Measurements from ENCODE around the gene DLG2. TPM values are rescaled to one million over a fixed set of nuclear protein-coding genes. Genes with fewer than 3 reads are reported as not detected.

The DLG2 gene
- total and polyA plus RNA-seq, 4 donors, result 0.30 to 5.5 (median 0.68) TPM

DNA sequence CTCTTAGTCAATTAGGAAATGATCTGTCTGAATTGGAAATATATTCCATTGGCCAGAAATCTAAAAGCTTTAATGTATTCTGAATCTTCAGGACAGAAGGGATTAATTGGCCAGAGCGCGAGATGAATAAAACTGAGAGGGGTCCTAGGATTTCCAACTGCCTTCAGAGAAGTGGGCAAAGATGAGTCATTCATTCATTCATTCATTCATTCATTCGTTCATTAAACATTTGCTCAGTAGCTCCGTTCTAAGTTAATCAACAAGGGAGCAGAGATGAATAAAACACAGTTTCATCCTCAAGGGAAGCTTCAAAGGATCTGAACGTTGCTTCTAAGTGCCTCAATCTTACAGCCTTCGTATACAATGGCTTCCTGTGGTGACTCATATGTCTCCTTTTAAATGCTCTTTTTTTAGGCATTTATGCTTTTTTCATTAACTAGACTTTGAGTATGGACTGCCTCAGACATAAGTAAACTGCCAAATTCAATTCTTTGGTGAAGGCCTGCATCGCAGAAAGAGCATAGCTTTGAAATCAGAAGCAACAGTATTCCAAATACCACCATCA is 1803.6 kb downstream of the DLG2 start:
- TF ChIP-seq FOXA1 (IDR thresholded peaks at IDR 0.05) (no peak), NR2F2 (IDR thresholded peaks at IDR 0.05) (no peak), JUND (IDR thresholded peaks at IDR 0.05) (no peak), HNF4A (conservative IDR thresholded peaks at IDR 0.05) (no peak), TAF1 (conservative IDR thresholded peaks at IDR 0.05) (no peak), RXRA (IDR thresholded peaks at IDR 0.05) (no peak), ZBTB33 (IDR thresholded peaks at IDR 0.05) (no peak), SP1 (IDR thresholded peaks at IDR 0.05) (no peak)
- no peak overlapping the region for H3K9ac ChIP-seq (ENCODE audit: low read depth in 1 of 2, low read length in 2 of 2)
- H3K9me3 ChIP-seq (ENCODE audit: control insufficient read depth in 4 of 4, low read length in 3 of 4), result no peaks in the 10 kb centered on the region
- WGBS, result 83% methylated on average over 7 of the region's 7 CpGs
- H3K27ac ChIP-seq (ENCODE audit: low read depth in 1 of 2, low read length in 2 of 2), result no peak overlapping the region
- H3K4me1 ChIP-seq (ENCODE audit: control insufficient read depth in 4 of 4, insufficient read depth in 4 of 4, low read length in 3 of 4), result peaks cover 0 to 4% (median 0%) of the 10 kb centered on the region in 4 donors
- no peak for DNase-seq (ENCODE audit: low spot score)
- no peaks in the 10 kb centered on the region for H3K36me3 ChIP-seq (ENCODE audit: control insufficient read depth in 4 of 4, insufficient read depth in 3 of 4, low read depth in 1 of 4, low read length in 3 of 4)
- no peak overlapping the region for H3K4me3 ChIP-seq (ENCODE audit: low read depth in 1 of 3, low read length in 3 of 3)
- no peaks in the 10 kb centered on the region for H3K27me3 ChIP-seq (ENCODE audit: control insufficient read depth in 4 of 4, insufficient read depth in 4 of 4, low read length in 3 of 4)

- Histone ChIP-seq H3K36me3 (ENCODE audit: control insufficient read depth in 4 of 4, insufficient read depth in 3 of 4, low read depth in 1 of 4, low read length in 3 of 4) (no peaks in the 10 kb centered on the region), H3K4me1 (ENCODE audit: control insufficient read depth in 4 of 4, insufficient read depth in 4 of 4, low read length in 3 of 4) (no peaks in the 10 kb centered on the region), H3K9me3 (ENCODE audit: control insufficient read depth in 4 of 4, low read length in 3 of 4) (no peaks in the 10 kb centered on the region), H3K9ac (ENCODE audit: low read depth in 1 of 2, low read length in 2 of 2) (no peak overlapping the region), H3K27ac (ENCODE audit: low read depth in 1 of 2, low read length in 2 of 2) (no peak overlapping the region), H3K4me3 (ENCODE audit: low read depth in 1 of 3, low read length in 3 of 3) (no peak overlapping the region), H3K27me3 (ENCODE audit: control insufficient read depth in 4 of 4, insufficient read depth in 4 of 4, low read length in 3 of 4) (no peaks in the 10 kb centered on the region)
- peak; percentile 65 for TF ChIP-seq CTCF (IDR thresholded peaks at IDR 0.05; ENCODE audit: low read depth, low read length, missing input control)
- TF ChIP-seq HNF4A (conservative IDR thresholded peaks at IDR 0.05), result no peak
- TF ChIP-seq ZBTB33 (IDR thresholded peaks at IDR 0.05), result no peak
- TF ChIP-seq GABPA (IDR thresholded peaks at IDR 0.05 in 1 of 2, conservative IDR thresholded peaks at IDR 0.05 in 1 of 2), result no peak
- TF ChIP-seq RAD21 (IDR thresholded peaks at IDR 0.05), result peak; percentile 93 to 96
- 31% methylated on average over 2 of the region's 2 CpGs for WGBS
- no peak for DNase-seq (ENCODE audit: low spot score)
Measured at GRCh38 chr11:83819931-83820549, 1807.1 kb downstream of the DLG2 start.

GRCh38 chr11:83818349-83818748 is 1808.8 kb downstream of the DLG2 start:
- H3K4me1 ChIP-seq (ENCODE audit: control insufficient read depth in 4 of 4, insufficient read depth in 4 of 4, low read length in 3 of 4), result no peaks in the 10 kb centered on the region
- no peak overlapping the region for H3K9ac ChIP-seq (ENCODE audit: low read depth in 1 of 2, low read length in 2 of 2)
- 68% methylated on average over 2 of the region's 2 CpGs for WGBS

More at GRCh38 chr11:83818349-83818748, 1808.8 kb downstream of the DLG2 start:
- Histone ChIP-seq H3K4me3 (ENCODE audit: low read depth in 1 of 3, low read length in 3 of 3) (no peak overlapping the region), H3K36me3 (ENCODE audit: control insufficient read depth in 4 of 4, insufficient read depth in 3 of 4, low read depth in 1 of 4, low read length in 3 of 4) (no peaks in the 10 kb centered on the region), H3K9me3 (ENCODE audit: control insufficient read depth in 4 of 4, low read length in 3 of 4) (no peaks in the 10 kb centered on the region), H3K27ac (ENCODE audit: low read depth in 1 of 2, low read length in 2 of 2) (no peak overlapping the region), H3K27me3 (ENCODE audit: control insufficient read depth in 4 of 4, insufficient read depth in 4 of 4, low read length in 3 of 4) (no peaks in the 10 kb centered on the region)
- no peak for TF ChIP-seq RXRA (IDR thresholded peaks at IDR 0.05)
- TF ChIP-seq MAX (IDR thresholded peaks at IDR 0.05), result no peak
- no peak for TF ChIP-seq FOXA1 (IDR thresholded peaks at IDR 0.05)
- TF ChIP-seq SP1 (IDR thresholded peaks at IDR 0.05), result no peak
- TF ChIP-seq EGR1 (IDR thresholded peaks at IDR 0.05; ENCODE audit: low read depth in 2 of 2), result no peak
- TF ChIP-seq NR2F2 (IDR thresholded peaks at IDR 0.05), result no peak
- no peak for TF ChIP-seq TAF1 (conservative IDR thresholded peaks at IDR 0.05)
- no peak for TF ChIP-seq GABPA (IDR thresholded peaks at IDR 0.05 in 1 of 2, conservative IDR thresholded peaks at IDR 0.05 in 1 of 2)
- TF ChIP-seq CTCF (IDR thresholded peaks at IDR 0.05; ENCODE audit: low read depth, low read length, missing input control), result no peak
- no peak for DNase-seq (ENCODE audit: low spot score)
